Activated CD8-positive, alpha-beta memory T cell treated with anti-CD3 and anti-CD28 coated beads, Interleukin-2, amount 50 U/mL, for 24 hours (primary cell): ENCODE measurements around the gene TSPAN18.

ENCODE experiments used
- DNase-seq: peaks from one replicate; pipeline ENCODE4 v3.0.0-alpha.2; 2020; ENCODE audit errors: extremely low read depth

TSPAN18 gene

GRCh38 chr11:44797051-44797450 is 70.3 kb downstream of the TSPAN18 start:
- no peak for DNase-seq

- DNase-seq: no peak
These were observed 71.3 kb downstream of the TSPAN18 start for GRCh38 chr11:44797886-44798606.

- no peak for DNase-seq
These were observed 71.8 kb downstream of the TSPAN18 start for GRCh38 chr11:44798607-44798972.

GRCh38 chr11:44799012-44799411 is 72.2 kb downstream of the TSPAN18 start:
- DNase-seq: no peak

GRCh38 chr11:44802347-44802746 is 75.6 kb downstream of the TSPAN18 start:
- no peak for DNase-seq

GRCh38 chr11:44803009-44803408 is 76.2 kb downstream of the TSPAN18 start:
- no peak for DNase-seq

GRCh38 chr11:44804449-44805437 is 78.0 kb downstream of the TSPAN18 start:
- no peak for DNase-seq

GRCh38 chr11:44805596-44805995 is 78.8 kb downstream of the TSPAN18 start:
- DNase-seq: no peak

GRCh38 chr11:44808053-44808753 is 81.4 kb downstream of the TSPAN18 start:
- no peak for DNase-seq

GRCh38 chr11:44809283-44809682 is 82.5 kb downstream of the TSPAN18 start:
- DNase-seq: no peak

GRCh38 chr11:44811841-44812448 is 85.2 kb downstream of the TSPAN18 start:
- DNase-seq: no peak

- no peak for DNase-seq
These were observed 86.2 kb downstream of the TSPAN18 start for GRCh38 chr11:44812971-44813370.

GRCh38 chr11:44813401-44813800 is 86.6 kb downstream of the TSPAN18 start:
- no peak for DNase-seq

- DNase-seq: no peak
These were observed 88.3 kb downstream of the TSPAN18 start for GRCh38 chr11:44814881-44815592.

- DNase-seq: no peak
These were observed 89.2 kb downstream of the TSPAN18 start for GRCh38 chr11:44815917-44816456.

GRCh38 chr11:44816761-44817160 is 90.0 kb downstream of the TSPAN18 start:
- no peak for DNase-seq

- no peak for DNase-seq
These were observed 90.6 kb downstream of the TSPAN18 start for GRCh38 chr11:44817207-44817949.

GRCh38 chr11:44818110-44818509 is 91.3 kb downstream of the TSPAN18 start:
- DNase-seq: no peak

GRCh38 chr11:44819346-44819745 is 92.6 kb downstream of the TSPAN18 start:
- DNase-seq: no peak

- no peak for DNase-seq
These were observed 95.6 kb downstream of the TSPAN18 start for GRCh38 chr11:44822369-44822768.
